Activated CD8-positive, alpha-beta T cell treated with anti-CD3 and anti-CD28 coated beads for 36 hours (primary cell): ENCODE data around the gene USHBP1. TPM values are rescaled to one million over a fixed set of nuclear protein-coding genes. Genes with fewer than 3 reads are reported as not detected.

Source experiments
- ATAC-seq: fragments of 200-7000 bp; cut with Tn5 transposase; one replicate; pipeline ENCODE4 v1.10.0; 2021; ENCODE audit warnings: mild to moderate bottlenecking, moderate library complexity
- CTCF ChIA-PET: fragments of 350-600 bp; sonication (Branson Sonifier 250); formaldehyde crosslinking; loops from one replicate; lab custom pipeline; 2021; ENCODE audit warnings: antibody characterized with exemption; lab: Charles Lee
- POLR2A ChIA-PET: fragments of 350-600 bp; sonication (Branson Sonifier 250); formaldehyde crosslinking; loops from one replicate; lab custom pipeline; 2021; ENCODE audit warnings: antibody characterized with exemption; lab: Charles Lee
- DNase-seq: peaks from one replicate; pipeline ENCODE4 v3.0.0-alpha.2; 2020
- H3K27ac Mint-ChIP-seq: one replicate; pipeline ENCODE4 v1.8.0; 2021; ENCODE audit warnings: mild to moderate bottlenecking, mixed read lengths
- H3K27me3 Mint-ChIP-seq: one replicate; pipeline ENCODE4 v1.8.0; 2021; ENCODE audit warnings: mixed read lengths
- H3K36me3 Mint-ChIP-seq: one replicate; pipeline ENCODE4 v1.8.0; 2021; ENCODE audit warnings: low read depth, mixed read lengths
- H3K4me1 Mint-ChIP-seq: one replicate; pipeline ENCODE4 v1.8.0; 2021; ENCODE audit warnings: low read depth, mixed read lengths
- H3K4me3 Mint-ChIP-seq: one replicate; pipeline ENCODE4 v1.8.0; 2021; ENCODE audit warnings: mild to moderate bottlenecking, moderate library complexity, mixed read lengths
- H3K9me3 Mint-ChIP-seq: one replicate; pipeline ENCODE4 v1.8.0; 2021; ENCODE audit warnings: mixed read lengths
- CTCF ChIP-seq: fragments of 200-600 bp; IDR thresholded peaks from one replicate; pipeline ENCODE4 v1.8.0; 2022; ENCODE audit warnings: antibody characterized with exemption, mild to moderate bottlenecking
- intact Hi-C: fragments of 100-400 bp; cut with micrococcal nuclease; formaldehyde crosslinking; loops from one replicate; pipeline ENCODE4 v1.10.0; 2022
- total RNA-seq, 2 experiments: library from RNA; stranded (reverse); gene quantifications; one replicate each; pipeline ENCODE4 v1.2.3, GENCODE V29; 2021

Gene USHBP1
- total RNA-seq, 2 experiments from 2014 or later, result 0.29 TPM; not detected in 1

- no peak for TF ChIP-seq CTCF
- no peaks in the 10 kb centered on the region for H3K27me3 Mint-ChIP-seq
- CTCF ChIA-PET, result interaction anchor here (1.4 to 5.9 kb wide), 2 partner anchors 14 to 117 kb away, joined by 3 to 46 read pairs; partner anchors contain the start of gene ANKLE1
- H3K4me3 Mint-ChIP-seq, result peak overlapping the region; percentile 95
- peaks cover 15% of the 10 kb centered on the region for H3K4me1 Mint-ChIP-seq
- POLR2A ChIA-PET, result interaction anchor here (0.7 to 5.7 kb wide), 3 partner anchors 8 to 945 kb away, joined by 3 to 36 read pairs (median 6); partner anchors contain the start of gene ANKLE1
- ATAC-seq (no peak), DNase-seq (no peak)
- H3K36me3 Mint-ChIP-seq, result peaks cover 12% of the 10 kb centered on the region
- intact Hi-C loops, result no loop called here
- H3K9me3 Mint-ChIP-seq, result no peaks in the 10 kb centered on the region
- peak overlapping the region; percentile 90 for H3K27ac Mint-ChIP-seq
Observed at GRCh38 chr19:17268754-17269153, 4.2 kb upstream of the USHBP1 start.

- CTCF ChIA-PET, result interaction anchor here (0.8 to 5.9 kb wide), 11 partner anchors 8 to 224 kb away, joined by 3 to 46 read pairs (median 4); partner anchors contain the start of genes ANKLE1, DDA1 and USE1
- Mint-ChIP-seq H3K36me3 (peaks cover 8% of the 10 kb centered on the region), H3K4me1 (peaks cover 15% of the 10 kb centered on the region), H3K27me3 (no peaks in the 10 kb centered on the region), H3K9me3 (no peaks in the 10 kb centered on the region), H3K27ac (peak within 1 kb of the TSS; percentile 90), H3K4me3 (peak within 1 kb of the TSS; percentile 95)
- ATAC-seq (peak; percentile 95), DNase-seq (peak; percentile 99)
- no peak for TF ChIP-seq CTCF
- POLR2A ChIA-PET, result interaction anchor here (0.5 to 5.7 kb wide), 4 partner anchors 15 to 138 kb away, joined by 3 to 36 read pairs (median 7); partner anchors contain the start of genes ANKLE1 and BST2
- intact Hi-C loops, result no loop called here
Observed at GRCh38 chr19:17266975-17267788, 2.6 kb upstream of the USHBP1 start, which contains the start of gene BABAM1. TSS of gene BABAM1 (plus strand) at chr19:17267443. CDS start at chr19:17268807, 1,364 bp downstream.

GRCh38 chr19:17266589-17266974 lies 2.0 kb upstream of the USHBP1 start:
- TF ChIP-seq CTCF, result no peak
- H3K4me3 Mint-ChIP-seq, result peak overlapping the region; percentile 95
- intact Hi-C loops, result no loop called here
- H3K4me1 Mint-ChIP-seq, result peaks cover 15% of the 10 kb centered on the region
- DNase-seq (no peak), ATAC-seq (peak; percentile 4)
- ChIA-PET CTCF (interaction anchor here (0.8 to 5.9 kb wide), 11 partner anchors 8 to 223 kb away, joined by 3 to 46 read pairs (median 4); partner anchors contain the start of genes ANKLE1, DDA1 and USE1), POLR2A (interaction anchor here (0.5 to 5.7 kb wide), 6 partner anchors 16 to 139 kb away, joined by 3 to 36 read pairs (median 4); partner anchors contain the start of genes ANKLE1 and BST2)
- H3K27me3 Mint-ChIP-seq, result no peaks in the 10 kb centered on the region
- peak overlapping the region; percentile 90 for H3K27ac Mint-ChIP-seq
- peaks cover 8% of the 10 kb centered on the region for H3K36me3 Mint-ChIP-seq
- no peaks in the 10 kb centered on the region for H3K9me3 Mint-ChIP-seq

- ATAC-seq (no peak), DNase-seq (no peak)
- intact Hi-C loops, result no loop called here
- ChIA-PET POLR2A (interaction anchor here (0.8 to 5.7 kb wide), 5 partner anchors 16 to 139 kb away, joined by 3 to 36 read pairs (median 4); partner anchors contain the start of genes ANKLE1 and BST2), CTCF (interaction anchor here (1.5 to 5.9 kb wide), 5 partner anchors 10 to 51 kb away, joined by 3 to 46 read pairs (median 4); partner anchors contain the start of genes ANKLE1 and USE1)
- Mint-ChIP-seq H3K36me3 (peaks cover 3% of the 10 kb centered on the region), H3K9me3 (no peaks in the 10 kb centered on the region), H3K27ac (no peak overlapping the region), H3K4me1 (peaks cover 16% of the 10 kb centered on the region), H3K27me3 (no peaks in the 10 kb centered on the region), H3K4me3 (no peak overlapping the region)
- TF ChIP-seq CTCF, result no peak
Observed at GRCh38 chr19:17266026-17266425, 1.5 kb upstream of the USHBP1 start.
